SK-N-SH (cell line): ENCODE results near the gene PALS1. TPM values are rescaled to one million over a fixed set of nuclear protein-coding genes. Genes with fewer than 3 reads are reported as not detected.
"Not testable (repeated sequence)": the region's sequence is repeated elsewhere in the genome, so short reads cannot be mapped to it uniquely, and the experiment has no call there.

Experiments used
- CTCF ChIA-PET: fragments of 300-600, 350-600 bp; formaldehyde crosslinking; extraction: SDS; loops from one replicate; lab custom pipeline; 2021; lab: Yijun Ruan, JAX
- POLR2A ChIA-PET: fragments of 350-600 bp; sonication (Branson Sonifier 250); formaldehyde crosslinking; extraction: SDS; loops from one replicate; lab custom pipeline; 2020; ENCODE audit warnings: antibody characterized with exemption, inconsistent platforms; lab: Yijun Ruan, JAX
- DNase-seq: peaks from one replicate; pipeline ENCODE4 v3.0.0; 2012
- H2AFZ ChIP-seq: fragments of 200-600 bp; sonication (generic); 2 replicates; pipeline ENCODE4 v1.8.1; 2016; ENCODE audit warnings: antibody characterized with exemption, mild to moderate bottlenecking, low read depth
- H3F3A ChIP-seq: fragments of 200-600 bp; sonication (generic); replicated peaks from 2 replicates; pipeline ENCODE3; 2016; ENCODE audit warnings: antibody characterized with exemption, mild to moderate bottlenecking; ENCODE audit not compliant: insufficient read depth
- H3K27ac ChIP-seq, 2 experiments: fragments of 200-500 bp in 1 of 2; fragments of 200-600 bp in 1 of 2; sonication (Bioruptor generic) in 1 of 2; sonication (generic), shearing (Covaris generic) in 1 of 2; 2 replicates each; pipeline versions ENCODE4 v1.5.1 to v1.6.1; 2014 to 2016; ENCODE audit warnings: low read depth in 2 of 2, inconsistent platforms in 1 of 2, low read length in 1 of 2, mild to moderate bottlenecking in 1 of 2, mixed read lengths in 1 of 2
- H3K27me3 ChIP-seq: fragments of 200-600 bp; sonication (generic), shearing (Covaris generic); 2 replicates; pipeline ENCODE4 v1.6.1; 2016; ENCODE audit warnings: mixed run types; ENCODE audit not compliant: insufficient read depth
- H3K36me3 ChIP-seq, 2 experiments: fragments of 200-500 bp in 1 of 2; fragments of 200-600 bp in 1 of 2; sonication (Bioruptor generic) in 1 of 2; sonication (generic) in 1 of 2; replicated peaks in 1 of 2; 2 replicates each; pipeline versions ENCODE3 to v1.5.1; 2014 to 2016; ENCODE audit warnings: low read length in 1 of 2, mild to moderate bottlenecking in 1 of 2; ENCODE audit not compliant: insufficient read depth in 2 of 2, control insufficient read depth in 1 of 2
- H3K4me1 ChIP-seq, 2 experiments: fragments of 200-500 bp in 1 of 2; fragments of 200-600 bp in 1 of 2; sonication (Bioruptor generic) in 1 of 2; sonication (generic), shearing (Covaris generic) in 1 of 2; 2 replicates each; pipeline versions ENCODE4 v1.5.1 to v1.6.1; 2014 to 2016; ENCODE audit warnings: low read depth in 1 of 2, low read length in 1 of 2, mixed run types in 1 of 2; ENCODE audit not compliant: insufficient read depth in 2 of 2, control insufficient read depth in 1 of 2
- H3K4me2 ChIP-seq: fragments of 200-600 bp; sonication (generic), shearing (Covaris generic); 2 replicates; pipeline ENCODE4 v1.6.1; 2017; ENCODE audit warnings: mixed run types
- H3K4me3 ChIP-seq, 2 experiments: fragments of 200-500 bp in 1 of 2; fragments of 200-600 bp in 1 of 2; sonication (Bioruptor generic) in 1 of 2; sonication (generic), shearing (Covaris generic) in 1 of 2; 2 replicates each; pipeline versions ENCODE4 v1.5.1 to v1.8.1; 2014 to 2016; ENCODE audit warnings: low read depth in 2 of 2, inconsistent platforms in 1 of 2, low read length in 1 of 2, mild to moderate bottlenecking in 1 of 2, mixed read lengths in 1 of 2, moderate library complexity in 1 of 2
- H3K79me2 ChIP-seq: fragments of 200-600 bp; sonication (generic); 2 replicates; pipeline ENCODE4 v1.8.1; 2017; ENCODE audit warnings: mild to moderate bottlenecking; ENCODE audit not compliant: insufficient read depth
- H3K9ac ChIP-seq: fragments of 200-600 bp; sonication (generic); 2 replicates; pipeline ENCODE4 v1.6.1; 2017; ENCODE audit warnings: mixed run types
- H3K9me2 ChIP-seq: fragments of 200-600 bp; sonication (generic); 2 replicates; pipeline ENCODE4 v1.6.1; 2017; ENCODE audit warnings: mixed run types
- H3K9me3 ChIP-seq: fragments of 200-600 bp; sonication (generic); 2 replicates; pipeline ENCODE4 v1.6.1; 2017; ENCODE audit warnings: mixed run types, mild to moderate bottlenecking, moderate library complexity
- H4K20me1 ChIP-seq: fragments of 200-600 bp; sonication (generic); 2 replicates; pipeline ENCODE4 v1.6.1; 2017; ENCODE audit warnings: mild to moderate bottlenecking, mixed run types; ENCODE audit not compliant: insufficient read depth
- CHD2 ChIP-seq: fragments of 150-350 bp; IDR thresholded peaks from 2 replicates; pipeline ENCODE4 v1.6.1; 2018; ENCODE audit warnings: low read length; ENCODE audit not compliant: partially characterized antibody
- ELF1 ChIP-seq: IDR thresholded peaks from 2 replicates; pipeline ENCODE4 v1.4.0; 2012
- IRF3 ChIP-seq: fragments of 150-350 bp; IDR thresholded peaks from 2 replicates; pipeline ENCODE4 v1.6.1; 2016; ENCODE audit warnings: mild to moderate bottlenecking, low read depth, low read length
- JUND ChIP-seq: IDR thresholded peaks from 2 replicates; pipeline ENCODE4 v1.4.0; 2012
- MEF2A ChIP-seq: IDR thresholded peaks from 2 replicates; pipeline ENCODE4 v1.4.0; 2012; ENCODE audit warnings: low read depth, borderline replicate concordance
- MXI1 ChIP-seq: IDR thresholded peaks from 2 replicates; pipeline ENCODE4 v1.6.1; 2012; ENCODE audit warnings: mild to moderate bottlenecking, low read depth, low read length, improper control_type of control experiment
- NFIC ChIP-seq: IDR thresholded peaks from 2 replicates; pipeline ENCODE4 v1.4.0; 2012; ENCODE audit warnings: borderline replicate concordance
- NRF1 ChIP-seq: IDR thresholded peaks from 2 replicates; pipeline ENCODE4 v1.6.1; 2012; ENCODE audit warnings: low read depth, mild to moderate bottlenecking, low read length
- PBX3 ChIP-seq: IDR thresholded peaks from 2 replicates; pipeline ENCODE4; 2012
- POLR2AphosphoS5 ChIP-seq: IDR thresholded peaks from 2 replicates; pipeline ENCODE4 v1.6.1; 2012; ENCODE audit warnings: low read depth, low read length
- SIN3A ChIP-seq: IDR thresholded peaks from 2 replicates; pipeline ENCODE4 v1.6.1; 2012; ENCODE audit warnings: low read depth, mild to moderate bottlenecking, low read length, moderate library complexity, borderline replicate concordance
- TEAD4 ChIP-seq: IDR thresholded peaks from 2 replicates; pipeline ENCODE4 v1.4.0; 2012; ENCODE audit warnings: mild to moderate bottlenecking, borderline replicate concordance; ENCODE audit not compliant: insufficient read depth
- WGBS: methylation state at CpG from one replicate; pipeline ENCODE4 v1.1.6; 2017; ENCODE audit warnings: low lambda C conversion rate; 5-methylcytosine and 5-hydroxymethylcytosine counted together
- polyA plus RNA-seq, 3 experiments: library from polyadenylated mRNA; depleted of rRNA; stranded (reverse); fragments of >200 nt; gene quantifications; 2 replicates each; pipeline ENCODE4 v1.2.3, GENCODE V29; 2012
- TF ChIP-seq, protein P1 (sequence below): IDR thresholded peaks from 2 replicates; pipeline ENCODE4 v1.6.1; 2012; ENCODE audit warnings: mild to moderate bottlenecking, low read depth, low read length, moderate library complexity
- TF ChIP-seq, protein P2 (sequence below): fragments of 200-600 bp; sonication (generic); IDR thresholded peaks from 2 replicates; pipeline ENCODE4 v1.6.1; 2017; ENCODE audit warnings: antibody characterized with exemption, mild to moderate bottlenecking, moderate library complexity

The PALS1 gene
- polyA plus RNA-seq, 1 of the 3 experiments (the other 2 are of a cell fraction), result 8.0 TPM

- peaks cover 8% of the 10 kb centered on the region for H4K20me1 ChIP-seq
- no peak overlapping the region for H3K4me3 ChIP-seq
- H3K9me2 ChIP-seq, result no peaks in the 10 kb centered on the region
- H3K9ac ChIP-seq, result no peak overlapping the region
- no peak for DNase-seq
- H3F3A ChIP-seq, result peaks cover 14% of the 10 kb centered on the region
- ChIA-PET POLR2A (no interaction called here), CTCF (interaction anchor here (1.2 kb wide), 1 partner anchor 15 kb away, joined by 4 read pairs; no protein-coding TSS in a partner anchor)
- TF ChIP-seq MEF2A, result no peak
- no peak for TF ChIP-seq TEAD4
- TF ChIP-seq POLR2AphosphoS5, result no peak
- TF ChIP-seq NRF1, result no peak
- WGBS, result 94% methylated on average over 3 of the region's 3 CpGs
- H3K27me3 ChIP-seq, result no peaks in the 10 kb centered on the region
- no peak overlapping the region for H2AFZ ChIP-seq
- H3K79me2 ChIP-seq, result peaks cover 99% of the 10 kb centered on the region
- H3K27ac ChIP-seq, result peak overlapping the region; percentile 73 to 84; a peak in 2 of 4 replicates
- peaks cover 0 to 10% of the 10 kb centered on the region in 2 experiments for H3K4me1 ChIP-seq
- H3K36me3 ChIP-seq, result peaks cover 0 to 11% of the 10 kb centered on the region in 2 experiments
- no peaks in the 10 kb centered on the region for H3K9me3 ChIP-seq
- H3K4me2 ChIP-seq, result no peak overlapping the region
These were observed 29.7 kb downstream of the PALS1 start for GRCh38 chr14:67270933-67271332.

DNA sequence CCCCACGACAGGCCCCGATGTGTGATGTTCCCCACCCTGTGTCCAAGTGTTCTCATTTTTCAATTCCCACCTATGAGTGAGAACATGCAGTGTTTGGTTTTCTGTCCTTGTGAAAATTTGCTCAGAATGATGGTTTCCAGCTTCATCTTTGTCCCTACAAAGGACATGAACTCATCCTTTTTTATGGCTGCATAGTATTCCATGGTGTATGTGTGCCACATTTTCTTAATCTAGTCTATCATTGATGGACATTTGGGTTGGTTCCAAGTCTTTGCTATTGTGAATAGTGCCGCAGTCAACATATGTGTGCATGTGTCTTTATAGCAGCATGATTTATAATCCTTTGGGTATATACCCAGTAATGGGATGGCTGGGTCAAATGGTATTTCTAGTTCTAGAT is 32.0 kb downstream of the PALS1 start:
- 100% methylated on average over 3 of the region's 3 CpGs for WGBS

DNA sequence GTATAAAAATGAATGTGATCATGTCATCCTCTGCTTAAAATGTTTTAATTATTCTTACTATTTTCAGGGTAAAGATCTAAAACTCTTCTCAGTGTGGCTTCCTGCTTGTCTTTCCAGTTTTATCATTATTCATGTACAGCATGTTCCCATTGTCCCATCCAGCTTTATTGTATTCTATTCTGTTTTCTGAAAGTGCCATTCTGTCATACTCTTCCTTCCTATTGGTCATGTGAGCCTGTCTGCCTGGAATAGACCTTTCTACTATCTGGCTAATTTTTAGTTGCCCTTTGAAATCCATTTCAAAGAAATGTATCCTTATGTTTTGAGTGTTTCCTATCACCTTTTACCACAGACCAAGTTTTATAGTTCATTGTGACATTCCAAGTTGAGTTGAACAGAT is 34.9 kb downstream of the PALS1 start:
- peaks cover 0 to 4% of the 10 kb centered on the region in 2 experiments; a peak in 3 of 4 replicates for H3K4me1 ChIP-seq
- CTCF ChIA-PET, result interaction anchor here (0.7 to 2.4 kb wide), 7 partner anchors 10 to 125 kb away, joined by 3 to 12 read pairs (median 3); partner anchors contain the start of genes ATP6V1D and EIF2S1
- H3K4me2 ChIP-seq, result no peak overlapping the region
- H3F3A ChIP-seq, result no peaks in the 10 kb centered on the region
- H3K79me2 ChIP-seq, result peaks cover 89% of the 10 kb centered on the region
- H3K4me3 ChIP-seq, result no peak overlapping the region
- no peaks in the 10 kb centered on the region for H3K9me3 ChIP-seq
- peaks cover 5 to 26% of the 10 kb centered on the region in 2 experiments for H3K36me3 ChIP-seq
- no peak overlapping the region for H3K27ac ChIP-seq
- POLR2A ChIA-PET, result no interaction called here
- peaks cover 4% of the 10 kb centered on the region; the same call in 1 of the 2 replicates for H4K20me1 ChIP-seq
- no peak overlapping the region for H3K9ac ChIP-seq
- H2AFZ ChIP-seq, result no peak overlapping the region
- no peaks in the 10 kb centered on the region for H3K9me2 ChIP-seq
- no peak for DNase-seq
- H3K27me3 ChIP-seq, result no peaks in the 10 kb centered on the region
- TF ChIP-seq MXI1 (no peak), MEF2A (no peak), PBX3 (no peak), SIN3A (no peak), ELF1 (no peak), JUND (no peak), NRF1 (no peak), CHD2 (no peak), IRF3 (no peak), NFIC (no peak)
- TF ChIP-seq, protein P1, sequence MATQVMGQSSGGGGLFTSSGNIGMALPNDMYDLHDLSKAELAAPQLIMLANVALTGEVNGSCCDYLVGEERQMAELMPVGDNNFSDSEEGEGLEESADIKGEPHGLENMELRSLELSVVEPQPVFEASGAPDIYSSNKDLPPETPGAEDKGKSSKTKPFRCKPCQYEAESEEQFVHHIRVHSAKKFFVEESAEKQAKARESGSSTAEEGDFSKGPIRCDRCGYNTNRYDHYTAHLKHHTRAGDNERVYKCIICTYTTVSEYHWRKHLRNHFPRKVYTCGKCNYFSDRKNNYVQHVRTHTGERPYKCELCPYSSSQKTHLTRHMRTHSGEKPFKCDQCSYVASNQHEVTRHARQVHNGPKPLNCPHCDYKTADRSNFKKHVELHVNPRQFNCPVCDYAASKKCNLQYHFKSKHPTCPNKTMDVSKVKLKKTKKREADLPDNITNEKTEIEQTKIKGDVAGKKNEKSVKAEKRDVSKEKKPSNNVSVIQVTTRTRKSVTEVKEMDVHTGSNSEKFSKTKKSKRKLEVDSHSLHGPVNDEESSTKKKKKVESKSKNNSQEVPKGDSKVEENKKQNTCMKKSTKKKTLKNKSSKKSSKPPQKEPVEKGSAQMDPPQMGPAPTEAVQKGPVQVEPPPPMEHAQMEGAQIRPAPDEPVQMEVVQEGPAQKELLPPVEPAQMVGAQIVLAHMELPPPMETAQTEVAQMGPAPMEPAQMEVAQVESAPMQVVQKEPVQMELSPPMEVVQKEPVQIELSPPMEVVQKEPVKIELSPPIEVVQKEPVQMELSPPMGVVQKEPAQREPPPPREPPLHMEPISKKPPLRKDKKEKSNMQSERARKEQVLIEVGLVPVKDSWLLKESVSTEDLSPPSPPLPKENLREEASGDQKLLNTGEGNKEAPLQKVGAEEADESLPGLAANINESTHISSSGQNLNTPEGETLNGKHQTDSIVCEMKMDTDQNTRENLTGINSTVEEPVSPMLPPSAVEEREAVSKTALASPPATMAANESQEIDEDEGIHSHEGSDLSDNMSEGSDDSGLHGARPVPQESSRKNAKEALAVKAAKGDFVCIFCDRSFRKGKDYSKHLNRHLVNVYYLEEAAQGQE, result no peak
- TF ChIP-seq, protein P2, sequence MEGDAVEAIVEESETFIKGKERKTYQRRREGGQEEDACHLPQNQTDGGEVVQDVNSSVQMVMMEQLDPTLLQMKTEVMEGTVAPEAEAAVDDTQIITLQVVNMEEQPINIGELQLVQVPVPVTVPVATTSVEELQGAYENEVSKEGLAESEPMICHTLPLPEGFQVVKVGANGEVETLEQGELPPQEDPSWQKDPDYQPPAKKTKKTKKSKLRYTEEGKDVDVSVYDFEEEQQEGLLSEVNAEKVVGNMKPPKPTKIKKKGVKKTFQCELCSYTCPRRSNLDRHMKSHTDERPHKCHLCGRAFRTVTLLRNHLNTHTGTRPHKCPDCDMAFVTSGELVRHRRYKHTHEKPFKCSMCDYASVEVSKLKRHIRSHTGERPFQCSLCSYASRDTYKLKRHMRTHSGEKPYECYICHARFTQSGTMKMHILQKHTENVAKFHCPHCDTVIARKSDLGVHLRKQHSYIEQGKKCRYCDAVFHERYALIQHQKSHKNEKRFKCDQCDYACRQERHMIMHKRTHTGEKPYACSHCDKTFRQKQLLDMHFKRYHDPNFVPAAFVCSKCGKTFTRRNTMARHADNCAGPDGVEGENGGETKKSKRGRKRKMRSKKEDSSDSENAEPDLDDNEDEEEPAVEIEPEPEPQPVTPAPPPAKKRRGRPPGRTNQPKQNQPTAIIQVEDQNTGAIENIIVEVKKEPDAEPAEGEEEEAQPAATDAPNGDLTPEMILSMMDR, result no peak

More for the DNA sequence above, 32.0 kb downstream of the PALS1 start:
- H3K9ac ChIP-seq, H3K4me3 ChIP-seq, H3K27me3 ChIP-seq, H3K9me3 ChIP-seq, H3K4me2 ChIP-seq, H3K27ac ChIP-seq, DNase-seq, H3K9me2 ChIP-seq, POLR2A ChIA-PET, H2AFZ ChIP-seq: not testable (repeated sequence)
- CTCF ChIA-PET, result interaction anchor here (1.2 kb wide), 1 partner anchor 12 kb away, joined by 3 read pairs; no protein-coding TSS in a partner anchor
- H4K20me1 ChIP-seq, result peaks cover 11% of the 10 kb centered on the region
- H3F3A ChIP-seq, result peaks cover 14% of the 10 kb centered on the region
- H3K36me3 ChIP-seq, result peaks cover 0 to 11% of the 10 kb centered on the region in 2 experiments
- peaks cover 98% of the 10 kb centered on the region for H3K79me2 ChIP-seq
- peaks cover 0 to 15% of the 10 kb centered on the region in 2 experiments for H3K4me1 ChIP-seq
